Stimulated activated CD4-positive, alpha-beta T cell treated with anti-CD3 and anti-CD28 coated beads, Interleukin-4, amount 100 ng/mL, for 1 hour (primary cell): ENCODE results near the gene SLC25A34.

ENCODE experiments used
- DNase-seq: peaks from one replicate; pipeline ENCODE4 v3.0.0-alpha.2; 2020

SLC25A34 gene

GRCh38 chr1:15714406-15715136 lies 21.5 kb upstream of the SLC25A34 start:
- DNase-seq: no peak

GRCh38 chr1:15717418-15718125 lies 18.5 kb upstream of the SLC25A34 start:
- DNase-seq: no peak

GRCh38 chr1:15718199-15718601 lies 17.9 kb upstream of the SLC25A34 start:
- no peak for DNase-seq

- DNase-seq: no peak
Measured at GRCh38 chr1:15719381-15720120, 16.5 kb upstream of the SLC25A34 start.

- no peak for DNase-seq
Measured at GRCh38 chr1:15720861-15721260, 15.2 kb upstream of the SLC25A34 start.

GRCh38 chr1:15722411-15722810 lies 13.6 kb upstream of the SLC25A34 start:
- DNase-seq: no peak

- DNase-seq: no peak
Measured at GRCh38 chr1:15722836-15723532, 13.1 kb upstream of the SLC25A34 start.

- DNase-seq: no peak
Measured at GRCh38 chr1:15723631-15724246, 12.3 kb upstream of the SLC25A34 start.

GRCh38 chr1:15724949-15725880 lies 10.8 kb upstream of the SLC25A34 start:
- no peak for DNase-seq

- no peak for DNase-seq
Measured at GRCh38 chr1:15726508-15726907, 9.6 kb upstream of the SLC25A34 start.

GRCh38 chr1:15727021-15727420 lies 9.0 kb upstream of the SLC25A34 start:
- DNase-seq: no peak

- no peak for DNase-seq
Measured at GRCh38 chr1:15727424-15727823, 8.6 kb upstream of the SLC25A34 start.

GRCh38 chr1:15727866-15728534 lies 8.1 kb upstream of the SLC25A34 start:
- DNase-seq: no peak

GRCh38 chr1:15728937-15729657 lies 7.0 kb upstream of the SLC25A34 start:
- no peak for DNase-seq

- DNase-seq: no peak
Measured at GRCh38 chr1:15730423-15730822, 5.6 kb upstream of the SLC25A34 start.

GRCh38 chr1:15730936-15731335 lies 5.1 kb upstream of the SLC25A34 start:
- no peak for DNase-seq

GRCh38 chr1:15731735-15732685 lies 4.0 kb upstream of the SLC25A34 start:
- DNase-seq: no peak

- DNase-seq: no peak
Measured at GRCh38 chr1:15732686-15733081, 3.4 kb upstream of the SLC25A34 start.

- no peak for DNase-seq
Measured at GRCh38 chr1:15733218-15733725, 2.8 kb upstream of the SLC25A34 start.
